NCI-H69 (cell line): ENCODE measurements around the gene NFATC2IP.
"Not testable (repeated sequence)": the region's sequence is repeated elsewhere in the genome, so short reads cannot be mapped to it uniquely, and the experiment has no call there.

Experiments used
- DNase-seq: peaks from one replicate; lab custom pipeline; 2025; lab: John Stamatoyannopoulos, UW

Gene NFATC2IP

GRCh38 chr16:28974007-28974436 is 23.3 kb downstream of the NFATC2IP start:
- DNase-seq, result peak; percentile 85

- peak; percentile 98 for DNase-seq
These were observed 23.9 kb downstream of the NFATC2IP start, which contains the start of gene SPNS1 for GRCh38 chr16:28974437-28975157. SPNS1 (plus strand) TSS chr16:28974778; CDS start chr16:28975152, 374 bp downstream.

GRCh38 chr16:28975158-28975599 is 24.4 kb downstream of the NFATC2IP start:
- no peak for DNase-seq

GRCh38 chr16:28977703-28978662 is 27.2 kb downstream of the NFATC2IP start:
- DNase-seq, result peak; percentile 54

- DNase-seq, result not testable (repeated sequence)
These were observed 29.6 kb downstream of the NFATC2IP start for GRCh38 chr16:28980330-28980729.

- DNase-seq, result no peak
These were observed 30.2 kb downstream of the NFATC2IP start for GRCh38 chr16:28980929-28981328.

GRCh38 chr16:28981517-28981916 is 30.8 kb downstream of the NFATC2IP start:
- DNase-seq, result no peak

- no peak for DNase-seq
These were observed 31.7 kb downstream of the NFATC2IP start for GRCh38 chr16:28982418-28982817.

GRCh38 chr16:28982949-28983348 is 32.2 kb downstream of the NFATC2IP start:
- no peak for DNase-seq

- no peak for DNase-seq
These were observed 32.9 kb downstream of the NFATC2IP start for GRCh38 chr16:28983644-28984043.

- DNase-seq, result no peak
These were observed 33.4 kb downstream of the NFATC2IP start for GRCh38 chr16:28984091-28984490.

GRCh38 chr16:28984619-28985135 is 33.9 kb downstream of the NFATC2IP start, which contains the start of gene LAT:
LAT (plus strand) TSS chr16:28985052; CDS start chr16:28985418, 366 bp downstream.
- peak; percentile 65 for DNase-seq

GRCh38 chr16:28985211-28986041 is 34.7 kb downstream of the NFATC2IP start:
- no peak for DNase-seq

GRCh38 chr16:28986046-28986445 is 35.3 kb downstream of the NFATC2IP start:
- DNase-seq, result no peak

- DNase-seq, result no peak
These were observed 35.8 kb downstream of the NFATC2IP start for GRCh38 chr16:28986492-28986891.

- DNase-seq, result no peak
These were observed 36.6 kb downstream of the NFATC2IP start for GRCh38 chr16:28987170-28987853.

GRCh38 chr16:28989363-28989762 is 38.6 kb downstream of the NFATC2IP start:
- no peak for DNase-seq

- no peak for DNase-seq
These were observed 39.8 kb downstream of the NFATC2IP start for GRCh38 chr16:28990375-28991040.

- no peak for DNase-seq
These were observed 41.0 kb downstream of the NFATC2IP start for GRCh38 chr16:28991687-28992086.

GRCh38 chr16:28992496-28992895 is 41.8 kb downstream of the NFATC2IP start:
- DNase-seq, result no peak
